PC-9 (cell line): Measurements from ENCODE around the gene ETS2. TPM values are rescaled to one million over a fixed set of nuclear protein-coding genes. Genes with fewer than 3 reads are reported as not detected.

ENCODE experiments used
- BruUV-seq: library from RNA; stranded (reverse); fragments of 400-500 nt; replicated peaks from 2 replicates; lab custom pipeline; 2021; lab: Mats Ljungman, UMichigan
- CTCF ChIA-PET: fragments of 300-600 bp; sonication (Branson Sonifier 250); formaldehyde crosslinking; loops from one replicate; lab custom pipeline; 2022; ENCODE audit warnings: antibody characterized with exemption; lab: Charles Lee
- POLR2A ChIA-PET: fragments of 300-600 bp; sonication (Branson Sonifier 250); formaldehyde crosslinking; loops from one replicate; lab custom pipeline; 2022; ENCODE audit warnings: antibody characterized with exemption; ENCODE audit not compliant: unreplicated experiment; lab: Charles Lee
- DNase-seq, 2 experiments: peaks; one replicate each; pipeline versions ENCODE4 v3.0.0 to v3.0.0-alpha.2; 2015 to 2022; ENCODE audit warnings: mixed read lengths in 1 of 2
- H2AFZ ChIP-seq: fragments of 200-600 bp; sonication (generic); 2 replicates; pipeline ENCODE4 v1.8.1; 2017; ENCODE audit warnings: antibody characterized with exemption
- H3F3A ChIP-seq: fragments of 200-600 bp; sonication (generic); 2 replicates; pipeline ENCODE4 v1.8.1; 2017; ENCODE audit warnings: antibody characterized with exemption, mild to moderate bottlenecking, low read depth; ENCODE audit not compliant: insufficient read depth
- H3K27ac ChIP-seq: fragments of 200-600 bp; sonication (generic); 2 replicates; pipeline ENCODE4 v1.6.1; 2016; ENCODE audit warnings: mixed run types
- H3K27me3 ChIP-seq: fragments of 200-600 bp; sonication (generic); 2 replicates; pipeline ENCODE4 v1.6.1; 2016; ENCODE audit warnings: low read depth, mixed run types; ENCODE audit not compliant: insufficient read depth
- H3K36me3 ChIP-seq: fragments of 200-600 bp; sonication (generic); 2 replicates; pipeline ENCODE4 v1.6.1; 2016; ENCODE audit warnings: low read depth, mixed run types
- H3K4me1 ChIP-seq: fragments of 200-600 bp; sonication (generic); replicated peaks from 2 replicates; pipeline ENCODE4 v1.6.1; 2016; ENCODE audit warnings: mixed run types; ENCODE audit not compliant: insufficient read depth
- H3K4me2 ChIP-seq: fragments of 200-600 bp; sonication (generic); 2 replicates; pipeline ENCODE4 v1.6.1; 2017; ENCODE audit warnings: mixed run types
- H3K4me3 ChIP-seq: fragments of 200-600 bp; sonication (generic); 2 replicates; pipeline ENCODE4 v1.6.1; 2016; ENCODE audit warnings: mixed run types
- H3K79me2 ChIP-seq: fragments of 200-600 bp; sonication (generic); 2 replicates; pipeline ENCODE4 v1.6.1; 2017; ENCODE audit warnings: low read depth, mixed run types
- H3K9me2 ChIP-seq: fragments of 200-600 bp; sonication (generic); 2 replicates; pipeline ENCODE4 v1.8.1; 2017; ENCODE audit warnings: mild to moderate bottlenecking; ENCODE audit not compliant: insufficient read depth
- H3K9me3 ChIP-seq: fragments of 200-600 bp; sonication (generic); 2 replicates; pipeline ENCODE4 v1.8.1; 2016; ENCODE audit warnings: low read depth; ENCODE audit not compliant: insufficient read depth
- H4K20me1 ChIP-seq: fragments of 200-600 bp; sonication (generic); 2 replicates; pipeline ENCODE4 v1.8.1; 2017; ENCODE audit not compliant: insufficient read depth
- CTCF ChIP-seq: fragments of 200-600 bp; sonication (generic); conservative IDR thresholded peaks from 2 replicates; pipeline ENCODE4 v1.6.1; 2017; ENCODE audit warnings: mixed run types, antibody characterized with exemption, mild to moderate bottlenecking, moderate library complexity
- EZH2 ChIP-seq: fragments of 200-600 bp; sonication (generic); IDR thresholded peaks from 2 replicates; pipeline ENCODE4 v1.8.0; 2017; ENCODE audit warnings: antibody characterized with exemption, low read depth
- intact Hi-C: fragments of 100-400 bp; cut with micrococcal nuclease; formaldehyde crosslinking; loops from one replicate; pipeline ENCODE4 v1.10.0; 2022; ENCODE audit not compliant: unreplicated experiment
- total RNA-seq: library from RNA; stranded (reverse); gene quantifications from 2 replicates; pipeline ENCODE4 v1.2.3, GENCODE V29; 2021

Gene ETS2
- total RNA-seq, 1 experiment from 2014 or later = 20.4 TPM

DNA sequence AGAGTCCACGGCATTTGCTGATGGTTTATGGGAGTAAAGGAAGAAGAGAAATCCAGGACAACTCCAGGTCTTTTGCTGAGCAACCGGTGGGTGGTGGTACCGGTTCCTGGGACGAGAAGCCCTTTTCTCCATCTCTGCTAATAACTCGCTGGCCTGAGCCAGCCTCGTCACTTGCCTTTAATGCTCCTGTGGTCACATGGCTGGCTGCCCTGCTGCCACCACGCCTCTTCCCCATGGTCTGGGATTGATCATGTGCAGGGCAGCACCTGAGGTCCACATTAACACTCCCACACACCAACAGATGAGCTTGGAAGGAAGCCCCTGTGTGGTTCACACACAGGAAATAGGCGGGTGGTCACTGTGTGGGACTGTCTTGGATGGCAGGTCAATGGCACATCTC, 10.3 kb upstream of the ETS2 start:
- intact Hi-C loops = loop anchor here (5.0 kb wide), 1 partner anchor 342 kb away; no protein-coding TSS in a partner anchor
- Histone ChIP-seq H3K4me1 (peaks cover 56% of the 10 kb centered on the region), H3K79me2 (no peaks in the 10 kb centered on the region), H3K36me3 (no peaks in the 10 kb centered on the region), H3K27me3 (no peaks in the 10 kb centered on the region), H3K27ac (no peak overlapping the region), H3K4me3 (no peak overlapping the region), H3K4me2 (no peak overlapping the region), H3K9me2 (no peaks in the 10 kb centered on the region), H4K20me1 (no peaks in the 10 kb centered on the region), H3F3A (peaks cover 27% of the 10 kb centered on the region), H3K9me3 (no peaks in the 10 kb centered on the region), H2AFZ (no peak overlapping the region)
- no TSS peak for BruUV-seq
- no peak for DNase-seq
- POLR2A ChIA-PET = no interaction called here
- CTCF ChIA-PET = no interaction called here
- no peak for TF ChIP-seq CTCF
- no peak for TF ChIP-seq EZH2

GRCh38 chr21:38796424-38796823, 9.3 kb upstream of the ETS2 start:
- POLR2A ChIA-PET = interaction anchor here (0.6 kb wide), 1 partner anchor 10 kb away, joined by 3 read pairs; no protein-coding TSS in a partner anchor
- CTCF ChIA-PET = interaction anchor here (0.5 kb wide), 1 partner anchor 170 kb away, joined by 5 read pairs; no protein-coding TSS in a partner anchor
- intact Hi-C loops = loop anchor here (1.0 to 5.0 kb wide), 3 partner anchors 62 to 341 kb away; no protein-coding TSS in a partner anchor
- H3K4me3 ChIP-seq = no peak overlapping the region
- H3K36me3 ChIP-seq = no peaks in the 10 kb centered on the region
- H3K4me1 ChIP-seq = peaks cover 56% of the 10 kb centered on the region
- peak overlapping the region; percentile 66 for H3K4me2 ChIP-seq
- BruUV-seq = no TSS peak
- peak overlapping the region; percentile 98 for H3K27ac ChIP-seq
- TF ChIP-seq EZH2 = no peak
- TF ChIP-seq CTCF = no peak
- no peaks in the 10 kb centered on the region for H3K9me3 ChIP-seq
- no peaks in the 10 kb centered on the region for H3K9me2 ChIP-seq
- H3K27me3 ChIP-seq = no peaks in the 10 kb centered on the region
- H3K79me2 ChIP-seq = no peaks in the 10 kb centered on the region
- no peak overlapping the region for H2AFZ ChIP-seq
- peak in 1 of 2 experiments; percentile 54 for DNase-seq
- H4K20me1 ChIP-seq = no peaks in the 10 kb centered on the region
- peaks cover 27% of the 10 kb centered on the region for H3F3A ChIP-seq

GRCh38 chr21:38797470-38797869, 8.3 kb upstream of the ETS2 start:
- Histone ChIP-seq H3K36me3 (no peaks in the 10 kb centered on the region), H3F3A (peaks cover 27% of the 10 kb centered on the region), H3K27ac (peak overlapping the region; percentile 98), H2AFZ (no peak overlapping the region), H4K20me1 (no peaks in the 10 kb centered on the region), H3K4me1 (peaks cover 56% of the 10 kb centered on the region), H3K4me3 (peak overlapping the region; percentile 26; the same call in 1 of the 2 replicates), H3K27me3 (no peaks in the 10 kb centered on the region), H3K79me2 (no peaks in the 10 kb centered on the region), H3K9me3 (no peaks in the 10 kb centered on the region), H3K9me2 (no peaks in the 10 kb centered on the region), H3K4me2 (peak overlapping the region; percentile 66)
- TF ChIP-seq EZH2 (no peak), CTCF (no peak)
- BruUV-seq = no TSS peak
- intact Hi-C loops = loop anchor here (1.0 to 5.0 kb wide), 4 partner anchors 8 to 340 kb away; partner anchors contain the start of gene ETS2
- peak; percentile 76 to 96 for DNase-seq
- ChIA-PET CTCF (interaction anchor here (0.7 kb wide), 1 partner anchor 23 kb away, joined by 3 read pairs; no protein-coding TSS in a partner anchor), POLR2A (no interaction called here)
